K562 (cell line): ENCODE measurements around the gene NIM1K. TPM values are rescaled to one million over a fixed set of nuclear protein-coding genes. Genes with fewer than 3 reads are reported as not detected.

Experiments used
- ARID1B ChIP-seq: fragments of 450-650 bp; IDR thresholded peaks from 2 replicates; pipeline ENCODE4 v1.6.1; 2016; ENCODE audit warnings: antibody characterized with exemption, mild to moderate bottlenecking, inconsistent platforms
- CAMTA2 ChIP-seq: fragments of 250-450 bp; sonication (Bioruptor Pico); conservative IDR thresholded peaks from 2 replicates; pipeline ENCODE4 v1.5.1; 2022
- CTCF ChIP-seq, 3 experiments: IDR thresholded peaks in 2 of 3; conservative IDR thresholded peaks in 1 of 3; 2 replicates each; pipeline ENCODE4 v1.5.1; 2011 to 2012; ENCODE audit warnings: low read length in 3 of 3, mild to moderate bottlenecking in 3 of 3, control low read depth in 2 of 3, improper control_type of control experiment in 1 of 3, inconsistent platforms in 1 of 3, low read depth in 1 of 3, mixed read lengths in 1 of 3, moderate library complexity in 1 of 3; ENCODE audit not compliant: insufficient read depth in 2 of 3
- DDX20 ChIP-seq: fragments of 450-650 bp; IDR thresholded peaks from 2 replicates; pipeline ENCODE4 v1.6.1; 2016; ENCODE audit warnings: missing genetic modification characterization, low read depth, mild to moderate bottlenecking, missing compliant biosample characterization, moderate library complexity
- DPF2 ChIP-seq: fragments of 450-650 bp; IDR thresholded peaks from 2 replicates; pipeline ENCODE4 v1.6.1; 2016
- EP400 ChIP-seq: fragments of 450-650 bp; IDR thresholded peaks from 2 replicates; pipeline ENCODE4 v1.6.1; 2017; ENCODE audit warnings: antibody characterized with exemption, mild to moderate bottlenecking, moderate library complexity
- HDAC1 ChIP-seq, 2 experiments: fragments of 450-650 bp; IDR thresholded peaks; 2 replicates each; pipeline ENCODE4 v1.6.1; 2016 to 2017; ENCODE audit warnings: inconsistent platforms in 1 of 2, mild to moderate bottlenecking in 1 of 2, moderate library complexity in 1 of 2
- HDAC2 ChIP-seq: fragments of 450-650 bp; IDR thresholded peaks from 2 replicates; pipeline ENCODE4 v1.6.1; 2016; ENCODE audit warnings: mild to moderate bottlenecking
- JUN ChIP-seq, 2 experiments: sonication (generic) in 1 of 2; formaldehyde crosslinking in 1 of 2; IDR thresholded peaks; 2 replicates each; pipeline versions ENCODE4 v1.6.1 to v1.8.0; 2012 to 2022; ENCODE audit warnings: borderline replicate concordance in 2 of 2, mild to moderate bottlenecking in 2 of 2, improper control_type of control experiment in 1 of 2, low read depth in 1 of 2, low read length in 1 of 2, missing genetic modification reagents in 1 of 2
- JUND ChIP-seq, 2 experiments: IDR thresholded peaks; 2 replicates in 1 of 2; 3 replicates in 1 of 2; pipeline ENCODE4 v1.6.1; 2011; ENCODE audit warnings: borderline replicate concordance in 2 of 2, low read depth in 2 of 2, low read length in 2 of 2, improper control_type of control experiment in 1 of 2, missing biosample characterization in 1 of 2, missing genetic modification characterization in 1 of 2, missing genetic modification reagents in 1 of 2
- MEIS2 ChIP-seq: fragments of 450-650 bp; IDR thresholded peaks from 2 replicates; pipeline ENCODE4 v1.6.1; 2014; ENCODE audit warnings: mild to moderate bottlenecking; ENCODE audit not compliant: partially characterized antibody
- POLR2A ChIP-seq: fragments of 450-650 bp; conservative IDR thresholded peaks from 2 replicates; pipeline ENCODE4 v1.6.1; 2016
- RAD21 ChIP-seq, 2 experiments: fragments of 250-450 bp in 1 of 2; fragments of 450-650 bp in 1 of 2; sonication (Bioruptor Pico) in 1 of 2; formaldehyde crosslinking in 1 of 2; IDR thresholded peaks in 1 of 2; conservative IDR thresholded peaks in 1 of 2; 2 replicates each; pipeline versions ENCODE4 v1.4.0 to v1.8.0; 2020 to 2022; ENCODE audit warnings: mild to moderate bottlenecking in 2 of 2, moderate library complexity in 1 of 2
- ZNF140 ChIP-seq: fragments of 250-450 bp; sonication (Bioruptor Pico); IDR thresholded peaks from 2 replicates; pipeline ENCODE4 v1.8.0; 2021; ENCODE audit warnings: moderate library complexity, mild to moderate bottlenecking, inconsistent platforms
- ZNF165 ChIP-seq: fragments of 250-450 bp; sonication (Bioruptor Pico); IDR thresholded peaks from 2 replicates; pipeline ENCODE4 v1.4.0; 2020; ENCODE audit warnings: borderline replicate concordance
- ZNF280A ChIP-seq: fragments of 450-650 bp; IDR thresholded peaks from 2 replicates; pipeline ENCODE4 v1.6.1; 2018; ENCODE audit warnings: mild to moderate bottlenecking, low read depth; ENCODE audit not compliant: partially characterized antibody
- ZNF316 ChIP-seq: fragments of 450-650 bp; IDR thresholded peaks from 2 replicates; pipeline ENCODE4 v1.6.1; 2016
- ZNF785 ChIP-seq: fragments of 250-450 bp; sonication (Bioruptor Pico); IDR thresholded peaks from 2 replicates; pipeline ENCODE4 v1.4.0; 2020; ENCODE audit warnings: mild to moderate bottlenecking
- ZNF830 ChIP-seq: fragments of 250-450 bp; sonication (Bioruptor Pico); IDR thresholded peaks from 2 replicates; pipeline ENCODE4 v1.5.0; 2021; ENCODE audit warnings: mild to moderate bottlenecking
- ZSCAN29 ChIP-seq: fragments of 450-650 bp; IDR thresholded peaks from 2 replicates; pipeline ENCODE4 v1.6.1; 2017
- polyA plus RNA-seq, 8 experiments: library from polyadenylated mRNA; depleted of rRNA in 4 of 8; stranded (reverse) in 5 of 8; unstranded in 3 of 8; fragments of >200 nt; fragmentation: Nextera tagmentation in 2 of 8; fragmentation: Illumina TruSeq in 1 of 8; extraction: Ambion mirVana in 2 of 8; extraction: Trizol in 1 of 8; gene quantifications; 2 replicates each; pipeline versions ENCODE4 v1.2.1 to v1.2.3, GENCODE V29; 2011 to 2014; ENCODE audit warnings: inconsistent platforms in 1 of 8, missing spikeins in 1 of 8
- total RNA-seq, 7 experiments: library from RNA; depleted of rRNA in 6 of 7; stranded (reverse); fragments of >200 nt in 6 of 7; fragmentation: Illumina TruSeq in 2 of 7; extraction: Trizol in 2 of 7; gene quantifications; 2 replicates each; pipeline versions ENCODE4 v1.2.1 to v1.2.3, GENCODE V29; 2011 to 2021; ENCODE audit warnings: low replicate concordance in 1 of 7
- TF ChIP-seq, protein P1 (sequence below): fragments of 250-450 bp; sonication (Bioruptor Pico); IDR thresholded peaks from 2 replicates; pipeline ENCODE4 v1.8.0; 2021; ENCODE audit warnings: borderline replicate concordance, mild to moderate bottlenecking, moderate library complexity; ENCODE audit not compliant: poor library complexity, severe bottlenecking
- TF ChIP-seq, protein P2 (sequence below), 2 experiments: fragments of 450-650 bp; conservative IDR thresholded peaks; 2 replicates each; pipeline ENCODE4 v1.6.1; 2017; ENCODE audit warnings: mild to moderate bottlenecking in 2 of 2, moderate library complexity in 2 of 2

NIM1K gene
- total and polyA plus RNA-seq, 9 of the 15 experiments (the other 6 are each of a cell fraction or from before 2014, with no cell fraction given): 0.03 to 0.34 (median 0.08) TPM; not detected in 3

DNA sequence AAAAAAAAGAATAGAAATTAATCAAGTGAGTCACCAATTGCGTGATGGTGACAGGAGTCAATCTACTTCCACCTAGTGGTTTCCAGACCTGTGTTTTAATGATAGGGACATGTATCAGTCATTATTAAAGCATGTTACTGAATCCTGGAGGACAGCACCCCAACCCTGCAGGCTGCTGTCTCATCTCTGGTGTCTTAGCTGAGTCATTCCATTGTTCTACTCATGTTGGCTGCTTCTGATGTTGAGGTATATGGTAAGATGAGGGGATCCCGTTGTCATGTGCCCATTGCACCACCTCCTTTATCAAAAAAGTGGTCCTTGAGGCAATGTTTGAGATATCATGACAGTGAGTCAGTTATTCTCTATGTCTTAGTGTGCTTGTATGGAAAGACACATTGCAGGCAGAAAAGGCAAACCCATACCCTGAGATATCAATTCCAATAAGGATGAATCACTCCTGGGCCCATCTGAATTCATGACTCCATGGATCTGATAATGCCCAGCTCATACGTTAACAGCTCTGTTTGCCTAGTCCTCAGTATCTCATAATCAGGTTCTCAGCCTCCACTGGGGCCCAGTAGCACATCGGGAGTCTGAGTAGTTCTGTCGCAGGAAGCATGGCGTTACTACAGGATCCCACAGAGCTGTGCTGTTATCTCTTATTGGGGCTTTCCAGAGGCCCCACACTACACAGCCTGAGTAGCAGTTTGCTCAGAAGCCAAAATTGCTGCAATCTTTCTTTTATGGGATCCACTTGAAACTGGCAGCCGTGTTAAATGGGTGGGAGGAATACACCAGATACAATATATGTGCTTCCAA lies 90.0 kb downstream of the NIM1K start (continued):
- no peak for TF ChIP-seq ZNF280A
- TF ChIP-seq DDX20 (tag): no peak
- TF ChIP-seq CTCF (IDR thresholded peaks at IDR 0.05 in 2 of 3, conservative IDR thresholded peaks at IDR 0.05 in 1 of 3; ENCODE audit: insufficient read depth in 2 of 3, low read depth in 1 of 3, low read length in 3 of 3): peak in 1 of 3 experiments; percentile 5; a peak in 1 of 6 replicates
- TF ChIP-seq RAD21 (CRISPR knock-in tag; conservative IDR thresholded peaks at IDR 0.05 in 1 of 2, IDR thresholded peaks at IDR 0.05 in 1 of 2): peak in 1 of 2 experiments; percentile 29; a peak in 2 of 4 replicates
- no peak for TF ChIP-seq ZNF785 (CRISPR knock-in tag)
- TF ChIP-seq ZNF140 (CRISPR knock-in tag): no peak
- 0 out of 2 replicates have a peak, but pooled peaks have one; percentile 39 for TF ChIP-seq DPF2
- TF ChIP-seq, protein P1, sequence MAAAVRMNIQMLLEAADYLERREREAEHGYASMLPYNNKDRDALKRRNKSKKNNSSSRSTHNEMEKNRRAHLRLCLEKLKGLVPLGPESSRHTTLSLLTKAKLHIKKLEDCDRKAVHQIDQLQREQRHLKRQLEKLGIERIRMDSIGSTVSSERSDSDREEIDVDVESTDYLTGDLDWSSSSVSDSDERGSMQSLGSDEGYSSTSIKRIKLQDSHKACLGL (CRISPR knock-in tag): no peak
- no peak for TF ChIP-seq POLR2A
- TF ChIP-seq CAMTA2 (CRISPR knock-in tag): no peak
- no peak for TF ChIP-seq HDAC1 (IDR thresholded peaks at IDR 0.05)
- TF ChIP-seq MEIS2: peak; percentile 57
- no peak for TF ChIP-seq HDAC2
- no peak for TF ChIP-seq ZNF165 (CRISPR knock-in tag)
- 0 out of 2 replicates have a peak, but pooled peaks have one; percentile 12 for TF ChIP-seq ARID1B
- no peak; the same call in 1 of the 2 replicates for TF ChIP-seq JUND (IDR thresholded peaks at IDR 0.05; ENCODE audit: borderline replicate concordance, low read depth, low read length)
- TF ChIP-seq JUND (tag; IDR thresholded peaks at IDR 0.05; ENCODE audit: borderline replicate concordance, low read depth, low read length): peak; percentile 82; the same call in 2 of the 3 replicates
- TF ChIP-seq, protein P2, sequence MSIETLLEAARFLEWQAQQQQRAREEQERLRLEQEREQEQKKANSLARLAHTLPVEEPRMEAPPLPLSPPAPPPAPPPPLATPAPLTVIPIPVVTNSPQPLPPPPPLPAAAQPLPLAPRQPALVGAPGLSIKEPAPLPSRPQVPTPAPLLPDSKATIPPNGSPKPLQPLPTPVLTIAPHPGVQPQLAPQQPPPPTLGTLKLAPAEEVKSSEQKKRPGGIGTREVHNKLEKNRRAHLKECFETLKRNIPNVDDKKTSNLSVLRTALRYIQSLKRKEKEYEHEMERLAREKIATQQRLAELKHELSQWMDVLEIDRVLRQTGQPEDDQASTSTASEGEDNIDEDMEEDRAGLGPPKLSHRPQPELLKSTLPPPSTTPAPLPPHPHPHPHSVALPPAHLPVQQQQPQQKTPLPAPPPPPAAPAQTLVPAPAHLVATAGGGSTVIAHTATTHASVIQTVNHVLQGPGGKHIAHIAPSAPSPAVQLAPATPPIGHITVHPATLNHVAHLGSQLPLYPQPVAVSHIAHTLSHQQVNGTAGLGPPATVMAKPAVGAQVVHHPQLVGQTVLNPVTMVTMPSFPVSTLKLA (conservative IDR thresholded peaks at IDR 0.05): no peak
- TF ChIP-seq ZSCAN29: no peak
- 0 out of 2 replicates have a peak, but pooled peaks have one; percentile 35 for TF ChIP-seq JUN (IDR thresholded peaks at IDR 0.05; ENCODE audit: borderline replicate concordance, low read depth, low read length)
- TF ChIP-seq JUN (CRISPR knock-in tag; IDR thresholded peaks at IDR 0.05; ENCODE audit: borderline replicate concordance): no peak
- no peak for TF ChIP-seq ZNF830 (CRISPR knock-in tag)
- peak; percentile 72 for TF ChIP-seq ZNF316
- no peak for TF ChIP-seq EP400
